COLO668 (cell line): ENCODE measurements around the gene ENAM.
"Not testable (repeated sequence)": the region's sequence is repeated elsewhere in the genome, so short reads cannot be mapped to it uniquely, and the experiment has no call there.

Source experiments
- DNase-seq: peaks from one replicate; lab custom pipeline; 2025; ENCODE audit not compliant: unreplicated experiment; lab: John Stamatoyannopoulos, UW

The ENAM gene

DNA sequence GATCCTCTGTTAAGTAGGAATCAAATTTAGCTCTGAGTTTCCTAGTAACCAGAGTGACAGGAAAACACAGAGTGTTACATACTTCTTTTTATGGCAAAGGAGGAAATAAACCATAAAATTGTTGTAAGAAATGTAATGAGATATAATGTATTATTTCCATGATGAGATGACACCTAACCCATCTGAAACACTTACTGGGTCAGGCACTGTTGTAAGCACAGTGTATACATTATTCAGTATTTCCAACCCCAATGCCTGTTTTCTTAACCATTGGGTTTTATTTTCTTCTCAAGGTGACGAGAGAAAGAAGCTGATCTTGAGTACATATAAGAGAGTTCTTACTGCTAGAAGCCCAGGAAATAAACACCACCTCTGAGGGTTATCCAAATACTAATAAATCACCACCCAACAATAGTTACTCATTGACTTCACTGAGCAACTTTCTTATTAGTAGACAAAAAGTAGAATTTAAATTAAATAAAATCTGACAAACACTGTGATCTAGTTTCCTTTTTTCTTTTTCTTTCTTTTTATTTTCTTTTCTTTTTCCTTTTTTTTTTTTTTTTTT is 4.2 kb upstream of the ENAM start:
- no peak for DNase-seq

GRCh38 chr4:70627620-70628019 is 924 bp upstream of the ENAM start:
- DNase-seq: no peak

DNA sequence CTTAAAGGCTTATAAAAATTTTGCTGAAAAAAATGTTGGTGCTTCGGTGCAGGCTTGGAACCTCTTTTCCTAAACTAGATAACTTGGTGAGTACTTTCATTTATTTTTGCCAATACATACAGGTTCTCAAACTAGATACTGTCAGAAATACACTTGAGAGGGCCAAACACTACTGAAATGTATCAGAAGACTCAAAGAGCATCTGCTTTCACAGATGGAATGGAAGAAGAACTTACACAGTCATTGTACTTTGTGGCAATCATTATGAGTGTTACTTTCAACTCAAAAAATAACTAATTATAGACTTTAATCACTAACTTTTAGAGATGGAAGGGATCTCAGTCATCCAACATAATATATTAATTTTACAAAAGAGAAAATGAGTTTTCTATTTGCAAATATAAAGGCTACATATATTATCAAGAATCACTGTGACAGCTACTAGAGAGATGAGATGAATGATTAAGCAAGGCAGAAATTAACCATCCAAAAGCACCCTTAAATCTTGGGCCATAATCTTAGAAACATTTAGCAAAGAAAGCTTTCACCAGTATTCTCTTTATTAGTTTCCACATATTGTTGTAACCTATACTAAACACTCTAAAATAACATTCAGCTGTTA is 1.0 kb downstream of the ENAM start:
- DNase-seq: no peak

DNA sequence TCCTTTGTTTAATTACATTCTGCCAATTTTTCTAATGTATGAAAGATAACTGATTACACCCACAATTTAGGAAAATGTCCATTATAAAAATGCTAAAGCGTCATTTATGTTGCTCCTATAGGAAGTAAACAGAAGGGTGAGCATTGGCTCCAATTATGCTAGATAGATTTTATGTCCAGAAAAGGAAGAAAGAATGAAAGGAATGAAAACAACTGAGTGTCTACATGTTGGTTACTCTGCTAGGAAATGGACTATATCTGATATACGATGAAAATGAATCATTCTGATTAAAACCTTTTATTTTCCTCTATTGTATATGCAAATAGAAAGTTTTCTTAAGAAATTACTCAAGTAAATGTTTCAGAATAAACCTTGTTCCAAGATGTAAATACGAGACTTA is 1.6 kb downstream of the ENAM start:
- DNase-seq: no peak

GRCh38 chr4:70632028-70632427 is 3.5 kb downstream of the ENAM start:
- DNase-seq: no peak

- DNase-seq: no peak
Observed at GRCh38 chr4:70634482-70634881, 5.9 kb downstream of the ENAM start.

GRCh38 chr4:70637239-70637913 is 8.8 kb downstream of the ENAM start:
- DNase-seq: no peak

GRCh38 chr4:70640192-70640591 is 11.6 kb downstream of the ENAM start:
- no peak for DNase-seq

DNA sequence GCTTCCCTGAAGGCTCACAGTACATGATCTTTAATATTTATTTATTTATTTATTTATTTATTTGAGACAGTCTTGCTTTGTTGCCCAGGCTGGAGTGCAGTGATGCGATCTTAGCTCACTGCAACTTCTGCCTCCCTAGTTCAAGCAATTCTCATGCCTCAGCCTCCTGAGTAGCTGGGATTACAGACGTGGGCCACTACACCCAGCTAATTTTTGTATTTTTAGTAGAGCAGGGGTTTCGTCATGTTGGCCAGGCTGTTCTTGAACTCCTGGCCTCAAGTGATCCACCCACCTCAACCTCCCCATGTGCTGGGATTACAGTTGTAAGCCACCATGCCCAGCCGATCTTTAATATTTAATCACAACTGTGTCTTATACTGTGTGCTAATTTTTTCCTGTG is 22.2 kb downstream of the ENAM start:
- not testable (repeated sequence) for DNase-seq

- no peak for DNase-seq
Observed at GRCh38 chr4:70651864-70652506, 23.4 kb downstream of the ENAM start.

- DNase-seq: no peak
Observed at GRCh38 chr4:70654605-70655011, 26.1 kb downstream of the ENAM start.

GRCh38 chr4:70657326-70657725 is 28.8 kb downstream of the ENAM start:
- DNase-seq: no peak

GRCh38 chr4:70658418-70658817 is 29.9 kb downstream of the ENAM start:
- DNase-seq: no peak

DNA sequence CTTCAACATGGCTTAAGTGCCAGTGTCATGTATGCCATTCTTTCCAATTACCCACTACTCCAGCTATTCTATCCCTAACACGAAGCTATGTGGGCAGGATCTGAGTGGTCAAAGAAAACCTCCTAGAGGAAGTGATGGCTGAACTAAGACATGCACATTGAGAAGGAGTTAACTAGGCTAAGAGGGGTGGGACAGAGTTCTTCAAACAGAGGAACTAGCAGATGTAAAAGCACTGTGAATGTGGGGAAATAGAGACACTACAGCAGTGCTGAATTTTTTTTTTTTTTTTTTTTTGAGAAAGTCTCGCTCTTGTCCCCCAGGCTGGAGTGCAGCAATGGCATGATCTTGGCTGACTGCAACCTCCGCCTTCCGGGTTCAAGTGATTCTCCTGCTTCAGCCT is 31.6 kb downstream of the ENAM start:
- no peak for DNase-seq

GRCh38 chr4:70661309-70661922 is 32.9 kb downstream of the ENAM start:
- not testable (repeated sequence) for DNase-seq

DNA sequence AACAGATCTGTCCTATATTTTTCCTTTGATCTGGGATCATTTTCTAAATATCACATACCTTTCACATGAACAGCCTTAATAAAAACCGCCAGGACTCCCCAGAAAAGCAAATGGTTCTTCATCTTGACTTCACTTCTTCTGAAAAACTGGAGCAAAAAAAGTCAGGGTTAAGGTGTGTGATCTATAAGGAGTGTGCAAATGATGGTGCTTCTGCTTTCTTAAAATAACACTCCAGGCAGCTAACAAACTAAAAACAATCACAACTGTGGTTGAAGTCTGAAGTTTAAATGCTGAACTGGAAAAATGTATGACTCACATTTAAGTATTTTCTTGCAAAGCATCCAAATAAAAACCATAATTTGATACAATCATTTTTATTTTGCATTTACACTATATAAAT is 37.8 kb downstream of the ENAM start, which contains the start of gene JCHAIN:
TSS of gene JCHAIN (minus strand) at position 140 of the 400 bp plus-strand sequence. CDS start at position 122, 18 bp downstream.
- no peak for DNase-seq

DNA sequence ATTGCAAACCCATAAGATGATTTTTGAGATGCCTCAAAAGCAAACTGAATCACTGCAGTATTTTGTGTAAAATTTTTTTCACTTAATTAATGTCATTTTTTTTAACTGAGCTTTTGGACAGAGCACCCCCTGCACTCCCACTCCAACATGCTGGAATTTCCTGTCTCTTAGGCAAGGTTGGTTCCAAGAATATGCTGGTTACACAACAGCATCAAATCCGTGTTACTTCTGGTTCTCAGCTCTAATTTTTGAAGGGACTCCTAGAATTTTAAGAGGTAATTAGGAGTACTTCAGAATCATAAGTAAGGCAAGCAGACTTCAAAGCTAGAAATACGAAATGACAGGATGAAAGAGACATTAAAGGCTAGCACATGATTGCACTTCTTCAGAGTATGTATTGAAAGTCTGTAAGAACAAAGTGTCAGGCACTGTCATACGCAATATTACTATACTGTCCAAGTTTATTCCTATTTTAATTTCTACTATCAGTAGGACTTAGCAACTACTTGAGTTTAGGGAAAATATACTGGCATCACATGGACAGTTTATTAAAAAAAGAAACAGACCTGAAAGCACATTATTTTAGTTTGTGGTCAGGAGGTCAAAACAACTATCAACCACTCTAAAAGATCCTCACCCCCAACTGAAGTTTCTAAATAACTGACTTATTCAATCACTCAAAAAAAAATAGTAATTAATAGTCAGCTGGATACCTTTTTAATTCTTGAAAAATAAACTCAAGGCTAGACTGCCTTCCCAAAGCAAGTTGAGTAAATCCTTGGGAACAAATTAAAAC is 39.4 kb downstream of the ENAM start:
- DNase-seq: no peak

DNA sequence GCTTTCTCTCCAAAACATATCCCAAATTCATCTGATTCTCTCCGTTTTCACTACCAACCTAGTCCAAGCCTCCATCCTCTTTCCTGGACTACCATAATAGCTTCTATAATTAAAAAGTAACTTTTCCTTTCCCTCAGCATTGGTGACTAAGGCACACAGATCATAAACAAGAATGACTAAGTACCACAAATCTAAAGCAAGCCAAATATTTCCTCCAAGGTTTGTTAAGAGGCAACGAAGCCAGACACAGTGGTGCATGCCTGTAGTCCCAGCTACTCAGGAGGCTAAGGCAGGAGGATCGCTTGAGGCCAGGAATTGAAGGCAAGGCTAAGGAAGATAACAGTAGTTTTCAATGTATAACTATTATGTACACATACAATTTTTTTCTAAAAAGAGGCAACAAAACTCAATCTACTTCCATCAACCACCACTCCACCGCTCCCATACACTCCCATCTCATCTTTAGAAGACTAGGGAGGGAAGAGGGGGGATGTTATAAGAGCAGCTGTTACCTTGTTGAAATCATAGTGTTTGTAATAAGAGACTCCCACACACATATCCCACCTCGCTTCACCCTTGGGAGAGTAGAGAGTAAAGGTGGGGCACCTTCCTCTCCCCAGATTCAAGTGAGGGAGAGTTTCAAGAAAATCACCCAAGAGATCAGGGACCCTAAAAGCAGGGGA is 41.9 kb downstream of the ENAM start:
- DNase-seq: no peak

DNA sequence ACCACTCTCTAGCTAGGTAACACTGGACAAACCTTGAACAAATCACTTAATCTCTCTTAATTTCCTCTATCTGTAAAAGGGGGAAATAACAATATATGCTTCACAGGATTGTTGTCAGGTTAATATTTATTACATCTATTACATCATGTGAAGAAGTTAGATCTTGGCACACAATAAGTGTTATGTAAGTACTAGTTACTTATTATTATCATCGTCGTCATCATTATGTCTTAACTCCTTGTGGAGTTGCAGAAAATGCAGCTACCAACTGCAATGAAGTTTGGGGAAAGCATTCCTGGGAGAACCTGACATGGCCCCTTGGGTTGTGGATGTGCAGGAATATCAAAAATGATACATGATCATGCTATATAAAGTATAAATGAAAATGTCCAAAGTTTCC is 42.5 kb downstream of the ENAM start:
- no peak for DNase-seq

DNA sequence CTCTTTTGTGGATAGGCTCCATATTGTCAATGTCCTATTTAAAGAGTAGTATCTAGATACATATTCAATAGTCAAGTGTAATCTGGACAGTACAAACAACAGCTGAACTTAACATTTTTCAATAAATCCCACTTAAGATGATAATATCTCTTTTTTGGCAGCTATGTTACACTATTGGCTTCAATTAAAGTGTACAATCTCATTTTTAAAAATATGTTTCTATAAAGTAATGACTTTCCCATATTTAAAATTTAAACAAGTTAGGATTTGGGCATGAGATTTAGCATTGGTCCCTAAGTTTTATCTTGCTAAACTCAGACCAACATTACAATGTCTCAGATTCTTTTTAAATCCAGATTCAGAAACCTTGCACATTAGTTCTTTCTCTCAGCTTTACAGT is 45.6 kb downstream of the ENAM start:
- DNase-seq: no peak
